SU-DHL-6 (cell line): Measurements from ENCODE around the gene FBF1.

ENCODE experiments used
- H2AFZ ChIP-seq: fragments of 200-600 bp; sonication (generic); 2 replicates; pipeline ENCODE4 v1.6.1; 2014; ENCODE audit warnings: low read depth, mild to moderate bottlenecking, moderate library complexity, mixed read lengths, antibody characterized with exemption, low read length; ENCODE audit not compliant: severe bottlenecking
- H3F3A ChIP-seq: fragments of 200-600 bp; shearing (Covaris generic); 2 replicates; pipeline ENCODE4 v1.6.0; 2016; ENCODE audit warnings: antibody characterized with exemption, mild to moderate bottlenecking; ENCODE audit not compliant: insufficient read depth
- H3K27ac ChIP-seq: fragments of 200-600 bp; sonication (generic); 2 replicates; pipeline ENCODE4 v1.5.1; 2016; ENCODE audit warnings: low read depth, mild to moderate bottlenecking, low read length, moderate library complexity, mixed read lengths
- H3K27me3 ChIP-seq: fragments of 200-600 bp; sonication (generic), shearing (Covaris generic); 2 replicates; pipeline ENCODE4 v1.6.0; 2014; ENCODE audit warnings: mild to moderate bottlenecking, low read length
- H3K36me3 ChIP-seq: fragments of 200-600 bp; sonication (generic); 2 replicates; pipeline ENCODE4 v1.6.1; 2014; ENCODE audit warnings: mild to moderate bottlenecking, low read length, mixed read lengths
- H3K4me2 ChIP-seq: fragments of 300-600, 200-600 bp; shearing (Covaris generic), sonication (generic); 2 replicates; pipeline ENCODE4 v1.6.0; 2014; ENCODE audit warnings: low read length, low read depth, mild to moderate bottlenecking; ENCODE audit not compliant: poor library complexity, severe bottlenecking
- H3K4me3 ChIP-seq: fragments of 200-600 bp; sonication (generic); 2 replicates; pipeline ENCODE4 v1.5.1; 2014; ENCODE audit warnings: antibody characterized with exemption, low read length, mild to moderate bottlenecking, mixed read lengths; ENCODE audit not compliant: insufficient read depth, poor library complexity, severe bottlenecking
- H3K79me2 ChIP-seq: fragments of 200-600 bp; sonication (generic); 2 replicates; pipeline ENCODE4 v1.6.1; 2014; ENCODE audit warnings: mild to moderate bottlenecking, low read length, moderate library complexity; ENCODE audit not compliant: insufficient read depth
- H3K9ac ChIP-seq: fragments of 200-600 bp; sonication (generic); 2 replicates; pipeline ENCODE4 v1.7.0; 2014; ENCODE audit warnings: mild to moderate bottlenecking, low read length
- H3K9me2 ChIP-seq: fragments of 200-600 bp; sonication (generic); replicated peaks from 2 replicates; pipeline ENCODE4 v1.6.1; 2014; ENCODE audit warnings: low read length; ENCODE audit not compliant: insufficient read depth
- H3K9me3 ChIP-seq: fragments of 200-600 bp; sonication (generic); 2 replicates; pipeline ENCODE4 v1.6.1; 2014; ENCODE audit warnings: low read length, mixed read lengths; ENCODE audit not compliant: insufficient read depth
- H4K20me1 ChIP-seq: fragments of 200-600 bp; sonication (generic); 2 replicates; pipeline ENCODE4 v1.6.1; 2014; ENCODE audit warnings: low read depth, mild to moderate bottlenecking, antibody characterized with exemption, low read length, moderate library complexity, mixed read lengths
- EZH2phosphoT487 ChIP-seq: fragments of 200-600 bp; sonication (generic), shearing (Covaris generic); conservative IDR thresholded peaks from 2 replicates; pipeline ENCODE4 v1.6.1; 2018; ENCODE audit warnings: mild to moderate bottlenecking, antibody characterized with exemption, low read length, moderate library complexity, mixed read lengths
- TF ChIP-seq, protein P1 (sequence below): fragments of 200-600 bp; sonication (generic); IDR thresholded peaks from one replicate; pipeline ENCODE4 v1.5.1; 2017; ENCODE audit warnings: antibody characterized with exemption, mild to moderate bottlenecking, low read length, moderate library complexity; ENCODE audit not compliant: insufficient read depth, poor library complexity, severe bottlenecking

The FBF1 gene

GRCh38 chr17:75950855-75951554, 10.2 kb upstream of the FBF1 start:
- no peaks in the 10 kb centered on the region for H3K9me3 ChIP-seq
- 0 out of 2 replicates have a peak, but pooled peaks cover 9% of the 10 kb centered on the region for H3K36me3 ChIP-seq
- no peak overlapping the region for H3K4me2 ChIP-seq
- no peaks in the 10 kb centered on the region for H3K27me3 ChIP-seq
- no peaks in the 10 kb centered on the region for H3K79me2 ChIP-seq
- no peak overlapping the region for H3K4me3 ChIP-seq
- no peaks in the 10 kb centered on the region for H3K9me2 ChIP-seq
- no peak overlapping the region for H3K27ac ChIP-seq
- no peak overlapping the region for H3K9ac ChIP-seq
- no peak overlapping the region for H2AFZ ChIP-seq
- H3F3A ChIP-seq: no peaks in the 10 kb centered on the region
- no peaks in the 10 kb centered on the region for H4K20me1 ChIP-seq
- TF ChIP-seq, protein P1, sequence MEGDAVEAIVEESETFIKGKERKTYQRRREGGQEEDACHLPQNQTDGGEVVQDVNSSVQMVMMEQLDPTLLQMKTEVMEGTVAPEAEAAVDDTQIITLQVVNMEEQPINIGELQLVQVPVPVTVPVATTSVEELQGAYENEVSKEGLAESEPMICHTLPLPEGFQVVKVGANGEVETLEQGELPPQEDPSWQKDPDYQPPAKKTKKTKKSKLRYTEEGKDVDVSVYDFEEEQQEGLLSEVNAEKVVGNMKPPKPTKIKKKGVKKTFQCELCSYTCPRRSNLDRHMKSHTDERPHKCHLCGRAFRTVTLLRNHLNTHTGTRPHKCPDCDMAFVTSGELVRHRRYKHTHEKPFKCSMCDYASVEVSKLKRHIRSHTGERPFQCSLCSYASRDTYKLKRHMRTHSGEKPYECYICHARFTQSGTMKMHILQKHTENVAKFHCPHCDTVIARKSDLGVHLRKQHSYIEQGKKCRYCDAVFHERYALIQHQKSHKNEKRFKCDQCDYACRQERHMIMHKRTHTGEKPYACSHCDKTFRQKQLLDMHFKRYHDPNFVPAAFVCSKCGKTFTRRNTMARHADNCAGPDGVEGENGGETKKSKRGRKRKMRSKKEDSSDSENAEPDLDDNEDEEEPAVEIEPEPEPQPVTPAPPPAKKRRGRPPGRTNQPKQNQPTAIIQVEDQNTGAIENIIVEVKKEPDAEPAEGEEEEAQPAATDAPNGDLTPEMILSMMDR: no peak
- TF ChIP-seq EZH2phosphoT487: no peak

DNA sequence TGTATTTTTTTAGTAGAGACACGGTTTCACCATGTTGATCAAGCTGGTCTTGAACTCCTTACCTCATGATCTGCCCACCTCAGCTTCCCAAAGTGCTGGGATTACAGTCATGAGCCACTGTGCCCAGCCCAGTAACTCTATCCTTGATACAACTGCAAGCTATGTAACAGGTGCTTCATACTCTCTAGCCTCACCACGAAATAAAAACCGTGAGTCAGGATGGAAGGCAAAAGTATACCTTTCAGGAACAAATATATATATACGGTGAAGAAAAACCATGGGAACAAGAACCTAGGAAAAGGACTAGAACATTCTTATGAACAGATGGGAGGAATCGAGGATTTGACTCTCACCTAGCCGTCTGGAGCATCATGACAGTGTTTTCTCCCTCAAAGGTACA, 9.6 kb upstream of the FBF1 start:
- Histone ChIP-seq H3K36me3 (0 out of 2 replicates have a peak, but pooled peaks cover 5% of the 10 kb centered on the region), H2AFZ (no peak overlapping the region), H3K79me2 (no peaks in the 10 kb centered on the region), H4K20me1 (no peaks in the 10 kb centered on the region), H3K27me3 (no peaks in the 10 kb centered on the region), H3F3A (no peaks in the 10 kb centered on the region), H3K4me2 (no peak overlapping the region), H3K9me3 (no peaks in the 10 kb centered on the region), H3K27ac (no peak overlapping the region), H3K9ac (no peak overlapping the region), H3K9me2 (no peaks in the 10 kb centered on the region), H3K4me3 (no peak overlapping the region)
- TF ChIP-seq, protein P1: no peak
- no peak for TF ChIP-seq EZH2phosphoT487

GRCh38 chr17:75945211-75945610, 4.4 kb upstream of the FBF1 start:
- Histone ChIP-seq H3K4me3 (no peak overlapping the region), H3K79me2 (0 out of 2 replicates have a peak, but pooled peaks cover 2% of the 10 kb centered on the region), H3K36me3 (no peaks in the 10 kb centered on the region), H2AFZ (no peak overlapping the region), H3K9ac (no peak overlapping the region), H3K9me3 (no peaks in the 10 kb centered on the region), H3K4me2 (no peak overlapping the region), H3K27me3 (no peaks in the 10 kb centered on the region), H3K27ac (no peak overlapping the region), H4K20me1 (no peaks in the 10 kb centered on the region), H3K9me2 (no peaks in the 10 kb centered on the region), H3F3A (no peaks in the 10 kb centered on the region)
- TF ChIP-seq, protein P1: no peak
- no peak for TF ChIP-seq EZH2phosphoT487
